GM12878 (cell line): ENCODE results near the gene CLDN34. TPM values are rescaled to one million over a fixed set of nuclear protein-coding genes. Genes with fewer than 3 reads are reported as not detected.

ENCODE experiments used
- ATAC-seq: fragments of 200-7000 bp; cut with Tn5 transposase; 3 replicates; pipeline ENCODE4 v1.9.1; 2020; ENCODE audit warnings: mild to moderate bottlenecking, moderate library complexity
- BruUV-seq: library from RNA; stranded (reverse); fragments of 400-500 nt; replicated peaks from 2 replicates; lab custom pipeline; 2021; lab: Mats Ljungman, UMichigan
- CTCF ChIA-PET: fragments of 300-600 bp; sonication (Branson Sonifier 250); formaldehyde crosslinking; extraction: SDS; loops from one replicate; lab custom pipeline; 2021; ENCODE audit warnings: inconsistent platforms; lab: Yijun Ruan, JAX
- POLR2A ChIA-PET: fragments of 350-600 bp; formaldehyde crosslinking; extraction: SDS; loops from one replicate; lab custom pipeline; 2021; ENCODE audit warnings: inconsistent platforms; lab: Charles Lee
- RAD21 ChIA-PET: fragments of 300-600 bp; sonication (Branson Sonifier 250); formaldehyde crosslinking; loops from one replicate; lab custom pipeline; 2023; ENCODE audit warnings: antibody characterized with exemption; ENCODE audit not compliant: unreplicated experiment; lab: Charles Lee
- SMC1A ChIA-PET: fragments of 300-600 bp; sonication (Branson Sonifier 250); formaldehyde crosslinking; loops from one replicate; lab custom pipeline; 2023; ENCODE audit not compliant: unreplicated experiment, uncharacterized antibody; lab: Charles Lee
- DNase-seq: peaks from one replicate; pipeline ENCODE4 v3.0.0-alpha.2; 2011; ENCODE audit warnings: low read depth, low spot score
- FAIRE-seq: peaks from 3 replicates; lab custom pipeline; 2011; peaks lifted over from hg19 to GRCh38; lab: Jason Lieb, UNC
- H2AFZ ChIP-seq: 2 replicates; pipeline ENCODE4 v1.6.0; 2011; ENCODE audit warnings: low read depth, low read length, control low read depth; ENCODE audit not compliant: control insufficient read depth
- H3K27ac ChIP-seq: 2 replicates; pipeline ENCODE4 v1.5.1; 2011; ENCODE audit warnings: control low read depth; ENCODE audit not compliant: control insufficient read depth, insufficient read depth
- H3K27me3 ChIP-seq, 2 experiments: replicated peaks in 1 of 2; 2 replicates each; pipeline versions ENCODE4 v1.6.0 to v1.6.1; 2011; ENCODE audit warnings: low read length in 1 of 2; ENCODE audit not compliant: control insufficient read depth in 2 of 2, insufficient read depth in 2 of 2
- H3K36me3 ChIP-seq, 2 experiments: 2 replicates each; pipeline ENCODE4 v1.5.1; 2011; ENCODE audit warnings: low read length in 1 of 2; ENCODE audit not compliant: control insufficient read depth in 2 of 2, insufficient read depth in 2 of 2
- H3K4me1 ChIP-seq: 2 replicates; pipeline ENCODE4 v1.6.1; 2011; ENCODE audit warnings: mild to moderate bottlenecking, low read length, moderate library complexity, mixed read lengths; ENCODE audit not compliant: control insufficient read depth, insufficient read depth
- H3K4me2 ChIP-seq: 2 replicates; pipeline ENCODE4 v1.6.0; 2011; ENCODE audit warnings: control low read depth; ENCODE audit not compliant: control insufficient read depth, insufficient read depth
- H3K4me3 ChIP-seq: fragments of 200-600 bp; sonication (generic); 2 replicates; pipeline ENCODE4 v1.5.1; 2016
- H3K79me2 ChIP-seq: 2 replicates; pipeline ENCODE4 v1.6.0; 2011; ENCODE audit warnings: low read length; ENCODE audit not compliant: control insufficient read depth, insufficient read depth
- H3K9ac ChIP-seq: 2 replicates; pipeline ENCODE4 v1.8.0; 2011; ENCODE audit warnings: low read length, control low read depth, mixed read lengths; ENCODE audit not compliant: control insufficient read depth, insufficient read depth
- H3K9me3 ChIP-seq: replicated peaks from 3 replicates; pipeline ENCODE4 v1.5.1; 2011; ENCODE audit warnings: mild to moderate bottlenecking, low read length; ENCODE audit not compliant: control insufficient read depth, insufficient read depth
- H4K20me1 ChIP-seq: 2 replicates; pipeline ENCODE4 v1.6.0; 2011; ENCODE audit not compliant: control insufficient read depth, insufficient read depth
- BCLAF1 ChIP-seq: fragments of 450-650 bp; IDR thresholded peaks from 2 replicates; pipeline ENCODE4 v1.6.1; 2017; ENCODE audit warnings: antibody characterized with exemption, mild to moderate bottlenecking, moderate library complexity
- IRF3 ChIP-seq: fragments of 450-650 bp; IDR thresholded peaks from 2 replicates; pipeline ENCODE4 v1.6.1; 2014; ENCODE audit warnings: mild to moderate bottlenecking
- NKRF ChIP-seq: fragments of 450-650 bp; conservative IDR thresholded peaks from 2 replicates; pipeline ENCODE4 v1.6.1; 2017; ENCODE audit warnings: mild to moderate bottlenecking, moderate library complexity
- TARDBP ChIP-seq: IDR thresholded peaks from 2 replicates; pipeline ENCODE4 v1.6.1; 2016; ENCODE audit warnings: borderline replicate concordance
- WGBS: methylation state at CpG from one replicate; pipeline ENCODE4 v1.1.6; 2016; ENCODE audit warnings: low lambda C conversion rate; ENCODE audit not compliant: insufficient replicate concordance, insufficient coverage; ENCODE audit errors: missing lambda C conversion rate; 5-methylcytosine and 5-hydroxymethylcytosine counted together
- in situ Hi-C: fragments of 300-500 bp; cut with MboI; formaldehyde crosslinking; loops from 9 replicates; pipeline ENCODE4 v1.14.3; 2018; ENCODE audit warnings: mixed read lengths
- intact Hi-C: fragments of 100-400 bp; cut with micrococcal nuclease; formaldehyde crosslinking; loops from one replicate; pipeline ENCODE4 v1.14.2; 2022; ENCODE audit not compliant: unreplicated experiment
- polyA plus RNA-seq, 11 experiments: library from polyadenylated mRNA; depleted of rRNA in 4 of 11; unstranded in 6 of 11; stranded (reverse) in 5 of 11; fragments of >200 nt; fragmentation: Nextera tagmentation in 4 of 11; fragmentation: Illumina TruSeq in 1 of 11; extraction: Ambion mirVana in 4 of 11; extraction: Trizol in 1 of 11; gene quantifications; 1 replicate in 1 of 11; 2 replicates in 10 of 11; pipeline versions ENCODE4 v1.2.1 to v1.2.3, GENCODE V29; 2011 to 2016; ENCODE audit warnings: inconsistent platforms in 2 of 11, missing spikeins in 2 of 11, low read depth in 1 of 11
- total RNA-seq, 4 experiments: library from RNA; depleted of rRNA in 3 of 4; stranded (reverse); fragments of >200 nt in 3 of 4; fragmentation: Illumina TruSeq in 1 of 4; extraction: Trizol in 1 of 4; gene quantifications; 2 replicates each; pipeline versions ENCODE4 v1.2.1 to v1.2.3, GENCODE V29; 2013 to 2021

CLDN34 gene
- total and polyA plus RNA-seq, 10 of the 15 experiments (the other 5 are each of a cell fraction or from before 2014, with no cell fraction given) = not detected

GRCh38 chrX:9988762-9989161 is 21.6 kb downstream of the CLDN34 start (continued):
- no peak for TF ChIP-seq BCLAF1

- ChIA-PET POLR2A (interaction anchor here (0.6 kb wide), 1 partner anchor 126 kb away, joined by 3 read pairs; no protein-coding TSS in a partner anchor), CTCF (interaction anchor here (0.8 to 2.7 kb wide), 5 partner anchors 11 to 198 kb away, joined by 3 to 29 read pairs (median 4); no protein-coding TSS in a partner anchor), RAD21 (interaction anchor here (1.0 to 14.7 kb wide), 4 partner anchors 10 to 123 kb away, joined by 3 to 424 read pairs (median 4); no protein-coding TSS in a partner anchor), SMC1A (interaction anchor here (0.8 to 4.1 kb wide), 7 partner anchors 11 to 127 kb away, joined by 3 to 41 read pairs (median 3); no protein-coding TSS in a partner anchor)
- Histone ChIP-seq H3K4me2 (no peak overlapping the region), H3K27ac (no peak overlapping the region), H3K9me3 (no peaks in the 10 kb centered on the region), H3K4me1 (peaks cover 2% of the 10 kb centered on the region), H3K36me3 (no peaks in the 10 kb centered on the region), H2AFZ (no peak overlapping the region), H3K9ac (no peak overlapping the region)
- whole genome bisulfite sequencing = 76% methylated on average over 28 of the region's 28 CpGs
- DNase-seq = no peak
- BruUV-seq = no TSS peak
- intact Hi-C loops (no loop called here), in situ Hi-C loops (loop anchor here (25.0 kb wide), 2 partner anchors 620 to 1120 kb away; partner anchors contain the start of genes HCCS and MID1)
- TF ChIP-seq NKRF (no peak), TARDBP (no peak), IRF3 (no peak)
- TF ChIP-seq, all 136 proteins: peak for 0
- Histone ChIP-seq H4K20me1 (no peaks in the 10 kb centered on the region), H3K27me3 (no peaks in the 10 kb centered on the region), H3K79me2 (no peaks in the 10 kb centered on the region), H3K4me3 (no peak overlapping the region)
- FAIRE-seq (no peak), ATAC-seq (no peak)
Measured at GRCh38 chrX:9992061-9992460, 24.9 kb downstream of the CLDN34 start.
